ENCODE results near the gene ADAMTS8.

- TF ChIP-seq POLR2AphosphoS5 (IDR thresholded peaks at IDR 0.05; ENCODE audit: low read depth, low read length) (no peak), REST (IDR thresholded peaks at IDR 0.05; ENCODE audit: insufficient read depth in 1 of 2, low read depth in 2 of 2, low read length in 2 of 2) (no peak), TAF1 (IDR thresholded peaks at IDR 0.05; ENCODE audit: borderline replicate concordance, insufficient read depth, low read length) (no peak)
Observed at GRCh38 chr11:130416906-130417305, 11.5 kb downstream of the ADAMTS8 start.

Measured in PFSK-1 (cell line).